Activated CD8-positive, alpha-beta memory T cell treated with anti-CD3 and anti-CD28 coated beads, Interleukin-2, amount 50 U/mL, for 4 hours (primary cell): ENCODE measurements around the gene RMRP.
"Not testable (repeated sequence)": the region's sequence is repeated elsewhere in the genome, so short reads cannot be mapped to it uniquely, and the experiment has no call there.

ENCODE experiments used
- DNase-seq: peaks from one replicate; pipeline ENCODE4 v3.0.0-alpha.2; 2020

Gene RMRP

GRCh38 chr9:35640431-35640830 is 17.4 kb downstream of the RMRP start:
- DNase-seq, result not testable (repeated sequence)

GRCh38 chr9:35639631-35640030 is 18.2 kb downstream of the RMRP start:
- DNase-seq, result no peak

GRCh38 chr9:35639225-35639624 is 18.6 kb downstream of the RMRP start:
- DNase-seq, result not testable (repeated sequence)

- not testable (repeated sequence) for DNase-seq
These were observed 19.1 kb downstream of the RMRP start for GRCh38 chr9:35638751-35639150.

GRCh38 chr9:35637427-35637955 is 20.3 kb downstream of the RMRP start:
- DNase-seq, result not testable (repeated sequence)

GRCh38 chr9:35636877-35637246 is 21.0 kb downstream of the RMRP start:
- DNase-seq, result not testable (repeated sequence)

GRCh38 chr9:35636135-35636876 is 21.5 kb downstream of the RMRP start:
- DNase-seq, result no peak

- DNase-seq, result no peak
These were observed 22.1 kb downstream of the RMRP start for GRCh38 chr9:35635730-35636129.

- no peak for DNase-seq
These were observed 28.2 kb downstream of the RMRP start for GRCh38 chr9:35629597-35629996.

GRCh38 chr9:35628389-35628991 is 29.3 kb downstream of the RMRP start:
- DNase-seq, result no peak

GRCh38 chr9:35627575-35627974 is 30.2 kb downstream of the RMRP start:
- DNase-seq, result no peak

GRCh38 chr9:35619800-35620158 is 38.0 kb downstream of the RMRP start:
- DNase-seq, result no peak

- peak; percentile 32 for DNase-seq
These were observed 38.7 kb downstream of the RMRP start for GRCh38 chr9:35618854-35619799.

GRCh38 chr9:35618325-35618727 is 39.5 kb downstream of the RMRP start, which contains the start of gene CD72:
CD72 (minus strand) TSS chr9:35618413; CDS start chr9:35618303, 110 bp downstream.
- no peak for DNase-seq

GRCh38 chr9:35617548-35617947 is 40.3 kb downstream of the RMRP start:
- no peak for DNase-seq

GRCh38 chr9:35616681-35617459 is 40.9 kb downstream of the RMRP start:
- peak; percentile 67 for DNase-seq

GRCh38 chr9:35615981-35616680 is 41.7 kb downstream of the RMRP start:
- no peak for DNase-seq

- no peak for DNase-seq
These were observed 45.0 kb downstream of the RMRP start for GRCh38 chr9:35612843-35613242.

- DNase-seq, result not testable (repeated sequence)
These were observed 45.8 kb downstream of the RMRP start for GRCh38 chr9:35612066-35612465.

GRCh38 chr9:35611230-35611797 is 46.5 kb downstream of the RMRP start:
- DNase-seq, result peak; percentile 64

GRCh38 chr9:35609820-35610163 is 48.0 kb downstream of the RMRP start:
- DNase-seq, result no peak
